SU-DHL-6 (cell line): ENCODE results near the gene DEGS2.

Experiments
- H2AFZ ChIP-seq: fragments of 200-600 bp; sonication (generic); 2 replicates; pipeline ENCODE4 v1.6.1; 2014; ENCODE audit warnings: low read depth, mild to moderate bottlenecking, moderate library complexity, mixed read lengths, antibody characterized with exemption, low read length; ENCODE audit not compliant: severe bottlenecking
- H3F3A ChIP-seq: fragments of 200-600 bp; shearing (Covaris generic); 2 replicates; pipeline ENCODE4 v1.6.0; 2016; ENCODE audit warnings: antibody characterized with exemption, mild to moderate bottlenecking; ENCODE audit not compliant: insufficient read depth
- H3K27ac ChIP-seq: fragments of 200-600 bp; sonication (generic); 2 replicates; pipeline ENCODE4 v1.5.1; 2016; ENCODE audit warnings: low read depth, mild to moderate bottlenecking, low read length, moderate library complexity, mixed read lengths
- H3K27me3 ChIP-seq: fragments of 200-600 bp; sonication (generic), shearing (Covaris generic); 2 replicates; pipeline ENCODE4 v1.6.0; 2014; ENCODE audit warnings: mild to moderate bottlenecking, low read length
- H3K36me3 ChIP-seq: fragments of 200-600 bp; sonication (generic); 2 replicates; pipeline ENCODE4 v1.6.1; 2014; ENCODE audit warnings: mild to moderate bottlenecking, low read length, mixed read lengths
- H3K4me2 ChIP-seq: fragments of 300-600, 200-600 bp; shearing (Covaris generic), sonication (generic); 2 replicates; pipeline ENCODE4 v1.6.0; 2014; ENCODE audit warnings: low read length, low read depth, mild to moderate bottlenecking; ENCODE audit not compliant: poor library complexity, severe bottlenecking
- H3K4me3 ChIP-seq: fragments of 200-600 bp; sonication (generic); 2 replicates; pipeline ENCODE4 v1.5.1; 2014; ENCODE audit warnings: antibody characterized with exemption, low read length, mild to moderate bottlenecking, mixed read lengths; ENCODE audit not compliant: insufficient read depth, poor library complexity, severe bottlenecking
- H3K79me2 ChIP-seq: fragments of 200-600 bp; sonication (generic); 2 replicates; pipeline ENCODE4 v1.6.1; 2014; ENCODE audit warnings: mild to moderate bottlenecking, low read length, moderate library complexity; ENCODE audit not compliant: insufficient read depth
- H3K9ac ChIP-seq: fragments of 200-600 bp; sonication (generic); 2 replicates; pipeline ENCODE4 v1.7.0; 2014; ENCODE audit warnings: mild to moderate bottlenecking, low read length
- H3K9me2 ChIP-seq: fragments of 200-600 bp; sonication (generic); replicated peaks from 2 replicates; pipeline ENCODE4 v1.6.1; 2014; ENCODE audit warnings: low read length; ENCODE audit not compliant: insufficient read depth
- H3K9me3 ChIP-seq: fragments of 200-600 bp; sonication (generic); 2 replicates; pipeline ENCODE4 v1.6.1; 2014; ENCODE audit warnings: low read length, mixed read lengths; ENCODE audit not compliant: insufficient read depth
- H4K20me1 ChIP-seq: fragments of 200-600 bp; sonication (generic); 2 replicates; pipeline ENCODE4 v1.6.1; 2014; ENCODE audit warnings: low read depth, mild to moderate bottlenecking, antibody characterized with exemption, low read length, moderate library complexity, mixed read lengths
- EZH2phosphoT487 ChIP-seq: fragments of 200-600 bp; sonication (generic), shearing (Covaris generic); conservative IDR thresholded peaks from 2 replicates; pipeline ENCODE4 v1.6.1; 2018; ENCODE audit warnings: mild to moderate bottlenecking, antibody characterized with exemption, low read length, moderate library complexity, mixed read lengths
- TF ChIP-seq, protein P1 (sequence below): fragments of 200-600 bp; sonication (generic); IDR thresholded peaks from one replicate; pipeline ENCODE4 v1.5.1; 2017; ENCODE audit warnings: antibody characterized with exemption, mild to moderate bottlenecking, low read length, moderate library complexity; ENCODE audit not compliant: insufficient read depth, poor library complexity, severe bottlenecking

DEGS2 gene

DNA sequence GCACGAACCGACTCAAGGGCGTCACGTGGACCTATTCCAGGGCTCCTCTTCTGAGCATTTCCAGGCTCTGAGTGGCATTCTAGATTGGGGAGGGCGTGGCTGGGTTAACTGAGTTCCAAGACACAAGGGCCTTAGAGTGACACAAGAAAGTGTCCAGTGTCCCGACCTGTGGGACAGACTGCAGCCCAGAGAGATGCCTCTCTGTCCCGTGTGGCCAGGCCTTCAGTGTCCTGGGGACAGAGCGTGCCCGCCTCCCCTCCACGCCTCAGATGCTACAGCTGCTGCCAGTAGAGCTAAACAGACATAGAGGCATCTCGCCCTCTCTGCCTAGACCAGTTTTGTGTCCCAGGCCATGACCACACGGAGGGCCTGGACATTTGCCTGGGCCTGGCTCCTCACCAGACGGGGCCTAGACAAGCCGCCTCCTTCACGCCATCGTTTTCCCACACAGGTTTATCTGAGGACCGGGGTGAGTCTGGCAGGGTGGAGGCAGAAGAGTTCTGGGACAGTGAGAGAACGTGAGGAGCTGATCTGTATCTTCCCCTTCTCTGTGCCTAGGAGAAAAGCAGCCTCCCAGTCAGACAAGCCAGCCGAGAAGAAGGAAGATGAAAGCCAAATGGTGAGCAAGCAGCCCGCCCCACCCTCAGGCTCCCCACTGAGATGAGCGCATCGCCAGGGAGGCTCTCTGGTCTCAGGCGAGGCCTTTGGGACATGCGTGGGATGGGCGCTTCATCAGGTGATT, 27.1 kb downstream of the DEGS2 start:
- TF ChIP-seq EZH2phosphoT487: no peak
- TF ChIP-seq, protein P1, sequence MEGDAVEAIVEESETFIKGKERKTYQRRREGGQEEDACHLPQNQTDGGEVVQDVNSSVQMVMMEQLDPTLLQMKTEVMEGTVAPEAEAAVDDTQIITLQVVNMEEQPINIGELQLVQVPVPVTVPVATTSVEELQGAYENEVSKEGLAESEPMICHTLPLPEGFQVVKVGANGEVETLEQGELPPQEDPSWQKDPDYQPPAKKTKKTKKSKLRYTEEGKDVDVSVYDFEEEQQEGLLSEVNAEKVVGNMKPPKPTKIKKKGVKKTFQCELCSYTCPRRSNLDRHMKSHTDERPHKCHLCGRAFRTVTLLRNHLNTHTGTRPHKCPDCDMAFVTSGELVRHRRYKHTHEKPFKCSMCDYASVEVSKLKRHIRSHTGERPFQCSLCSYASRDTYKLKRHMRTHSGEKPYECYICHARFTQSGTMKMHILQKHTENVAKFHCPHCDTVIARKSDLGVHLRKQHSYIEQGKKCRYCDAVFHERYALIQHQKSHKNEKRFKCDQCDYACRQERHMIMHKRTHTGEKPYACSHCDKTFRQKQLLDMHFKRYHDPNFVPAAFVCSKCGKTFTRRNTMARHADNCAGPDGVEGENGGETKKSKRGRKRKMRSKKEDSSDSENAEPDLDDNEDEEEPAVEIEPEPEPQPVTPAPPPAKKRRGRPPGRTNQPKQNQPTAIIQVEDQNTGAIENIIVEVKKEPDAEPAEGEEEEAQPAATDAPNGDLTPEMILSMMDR: no peak
- no peak overlapping the region for H3K9ac ChIP-seq
- H3K79me2 ChIP-seq: no peaks in the 10 kb centered on the region
- no peaks in the 10 kb centered on the region for H3K36me3 ChIP-seq
- no peak overlapping the region for H3K4me3 ChIP-seq
- H3K9me3 ChIP-seq: no peaks in the 10 kb centered on the region
- no peak overlapping the region for H3K27ac ChIP-seq
- H3K4me2 ChIP-seq: no peak overlapping the region
- H2AFZ ChIP-seq: no peak overlapping the region
- H3F3A ChIP-seq: no peaks in the 10 kb centered on the region
- H4K20me1 ChIP-seq: no peaks in the 10 kb centered on the region
- no peaks in the 10 kb centered on the region for H3K9me2 ChIP-seq
- no peaks in the 10 kb centered on the region for H3K27me3 ChIP-seq

- TF ChIP-seq EZH2phosphoT487: no peak
- TF ChIP-seq, protein P1: no peak
- H3K4me3 ChIP-seq: no peak overlapping the region
- H3K9me2 ChIP-seq: no peaks in the 10 kb centered on the region
- no peaks in the 10 kb centered on the region for H3K79me2 ChIP-seq
- H3K36me3 ChIP-seq: no peaks in the 10 kb centered on the region
- H3K9ac ChIP-seq: no peak overlapping the region
- no peaks in the 10 kb centered on the region for H3K9me3 ChIP-seq
- no peak overlapping the region for H2AFZ ChIP-seq
- no peaks in the 10 kb centered on the region for H3F3A ChIP-seq
- no peak overlapping the region for H3K27ac ChIP-seq
- H3K27me3 ChIP-seq: no peaks in the 10 kb centered on the region
- no peak overlapping the region for H3K4me2 ChIP-seq
- no peaks in the 10 kb centered on the region for H4K20me1 ChIP-seq
Measured at GRCh38 chr14:100131181-100131580, 28.3 kb downstream of the DEGS2 start.

- TF ChIP-seq, protein P1: no peak
- no peak for TF ChIP-seq EZH2phosphoT487
- H3K36me3 ChIP-seq: no peaks in the 10 kb centered on the region
Measured at GRCh38 chr14:100130521-100130920, 28.9 kb downstream of the DEGS2 start.

More at GRCh38 chr14:100130521-100130920, 28.9 kb downstream of the DEGS2 start:
- Histone ChIP-seq H3K4me2 (no peak overlapping the region), H2AFZ (no peak overlapping the region), H3K79me2 (no peaks in the 10 kb centered on the region), H3K9me3 (no peaks in the 10 kb centered on the region), H3K9me2 (no peaks in the 10 kb centered on the region), H3K9ac (no peak overlapping the region), H3K4me3 (no peak overlapping the region), H4K20me1 (no peaks in the 10 kb centered on the region), H3K27ac (no peak overlapping the region), H3K27me3 (no peaks in the 10 kb centered on the region), H3F3A (no peaks in the 10 kb centered on the region)
